DMS 273 (cell line): ENCODE data around the gene LCE1A.

ENCODE experiments used
- DNase-seq: peaks from one replicate; lab custom pipeline; 2025; ENCODE audit not compliant: unreplicated experiment; lab: John Stamatoyannopoulos, UW

LCE1A gene

DNA sequence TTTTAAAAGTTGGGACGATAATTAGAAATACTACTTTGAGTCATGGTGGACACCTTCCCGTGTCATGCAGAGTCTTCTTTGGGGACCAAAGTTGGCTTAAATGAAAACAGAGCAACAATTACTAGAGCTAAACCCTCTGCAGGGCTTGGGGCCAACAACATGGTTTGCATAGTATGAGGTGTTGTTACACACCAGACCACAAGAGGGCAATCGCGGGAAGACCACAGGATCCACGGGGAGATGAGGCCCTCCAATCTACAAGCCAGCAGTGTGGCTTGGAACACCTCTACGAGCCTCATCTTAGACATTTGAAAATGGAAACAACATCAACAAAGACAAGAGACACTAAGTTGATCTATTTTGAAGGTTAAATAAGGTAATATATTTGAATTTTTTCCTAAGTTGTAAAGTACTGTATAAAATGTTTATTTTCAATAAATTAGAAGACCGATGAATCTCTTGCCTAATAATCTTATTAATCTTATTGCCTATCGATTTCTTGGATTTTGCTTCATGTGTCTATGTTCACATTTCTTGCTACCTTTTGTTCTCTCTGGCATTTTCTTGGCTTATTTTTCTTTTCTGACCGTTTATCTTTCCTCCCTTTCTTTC is 42.6 kb downstream of the LCE1A start:
- DNase-seq: peak; percentile 83

DNA sequence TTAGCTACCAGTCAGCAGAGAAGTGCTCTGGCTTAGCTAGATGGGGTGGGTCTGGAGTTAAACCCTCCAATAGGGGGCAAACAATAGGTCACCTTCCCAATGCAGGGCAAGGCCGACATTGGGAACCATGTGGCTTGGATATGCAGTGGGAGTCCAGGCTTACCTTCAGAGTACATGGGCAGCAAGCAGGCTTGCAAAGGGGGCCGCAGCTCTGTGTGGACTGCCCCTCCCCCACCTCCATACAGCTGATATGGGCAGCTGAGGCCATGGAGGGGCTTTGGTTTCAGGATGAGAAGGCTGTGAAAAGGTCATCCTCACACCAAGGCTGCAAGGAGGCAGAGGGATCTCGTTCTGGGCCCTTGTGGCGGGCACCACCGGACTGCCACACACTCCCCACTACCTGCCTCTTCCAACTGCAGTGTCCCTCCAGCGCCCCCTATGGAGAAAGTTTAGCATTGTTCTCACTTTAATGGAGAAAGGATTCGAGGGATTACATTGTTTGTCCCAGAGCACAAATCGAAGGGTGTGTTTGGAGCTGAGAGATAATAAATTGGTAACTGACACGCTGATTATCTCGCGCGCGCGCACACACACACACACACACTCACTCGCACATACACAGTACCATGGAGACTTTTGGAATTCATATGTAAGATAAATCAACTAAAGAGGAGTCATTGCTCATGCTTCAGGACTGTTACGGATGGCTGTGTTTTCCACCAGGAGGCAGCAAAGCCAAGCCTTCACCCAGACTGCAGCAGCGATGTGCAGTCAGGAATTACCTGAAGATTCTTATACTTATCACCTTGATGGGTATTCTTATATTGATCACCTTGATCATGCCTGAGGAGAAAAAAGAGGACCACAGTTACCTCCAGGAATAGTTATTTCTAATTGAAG is 43.8 kb downstream of the LCE1A start:
- peak; percentile 22 for DNase-seq

DNA sequence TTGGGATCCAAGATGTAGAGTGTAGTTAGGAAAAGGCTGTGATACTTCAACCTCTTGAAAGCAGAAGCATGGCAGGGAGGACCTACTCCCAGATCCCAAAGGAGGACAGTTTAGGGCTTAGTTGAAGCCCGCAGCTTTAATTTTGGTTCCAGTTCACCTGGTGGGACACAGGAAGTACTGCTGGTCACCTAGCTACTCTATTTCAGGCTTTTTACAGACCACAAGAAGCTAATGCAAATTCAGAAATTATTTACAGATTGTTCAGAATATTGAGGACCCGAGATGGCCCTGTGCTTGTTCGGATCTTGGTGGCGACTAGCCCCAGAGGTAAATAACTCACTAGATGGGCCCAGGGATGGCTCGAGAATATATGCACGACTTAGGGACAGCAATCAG is 44.5 kb downstream of the LCE1A start:
- no peak for DNase-seq

DNA sequence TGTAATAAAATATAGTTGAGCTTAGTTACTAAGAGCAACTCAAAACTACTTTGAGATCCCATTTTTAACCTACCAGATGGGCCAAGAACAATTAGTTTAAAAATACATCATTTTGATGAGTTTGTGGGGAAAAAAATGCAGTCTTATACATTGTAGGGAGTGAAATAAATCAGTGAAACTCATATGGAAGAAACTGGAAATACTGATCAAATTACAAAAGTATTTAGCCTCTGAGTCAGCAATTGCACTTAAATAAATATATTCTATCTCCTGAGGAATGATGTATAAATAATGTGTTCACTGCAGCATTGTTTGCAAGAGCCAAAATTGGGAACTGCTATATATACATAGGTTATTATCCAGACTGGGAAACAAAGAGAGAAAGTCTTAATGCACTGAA is 46.2 kb downstream of the LCE1A start:
- DNase-seq: no peak

DNA sequence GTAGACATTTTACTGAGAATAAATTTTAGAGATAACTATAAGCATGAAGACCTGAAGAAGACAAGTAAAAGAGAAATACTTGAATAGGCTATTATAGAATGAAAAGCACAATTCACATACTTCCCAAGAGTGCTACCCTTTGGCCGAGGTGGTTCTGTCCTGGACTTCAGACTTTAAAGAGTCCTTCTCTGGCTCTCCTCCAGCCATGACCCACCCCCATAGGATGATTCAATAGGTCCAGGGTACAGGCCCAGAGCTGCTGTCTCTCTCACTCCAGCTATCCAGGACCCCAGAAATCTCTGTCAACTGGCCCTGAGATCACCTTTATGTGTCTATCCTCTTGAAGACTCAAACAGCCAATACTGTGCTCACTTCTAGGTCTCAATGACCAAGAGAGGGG is 49.6 kb downstream of the LCE1A start:
- no peak for DNase-seq
